SK-N-SH (cell line): ENCODE results near the gene HS1BP3. TPM values are rescaled to one million over a fixed set of nuclear protein-coding genes. Genes with fewer than 3 reads are reported as not detected.

Experiments
- CTCF ChIA-PET: fragments of 300-600, 350-600 bp; formaldehyde crosslinking; extraction: SDS; loops from one replicate; lab custom pipeline; 2021; lab: Yijun Ruan, JAX
- POLR2A ChIA-PET: fragments of 350-600 bp; sonication (Branson Sonifier 250); formaldehyde crosslinking; extraction: SDS; loops from one replicate; lab custom pipeline; 2020; ENCODE audit warnings: antibody characterized with exemption, inconsistent platforms; lab: Yijun Ruan, JAX
- DNase-seq: peaks from one replicate; pipeline ENCODE4 v3.0.0; 2012
- H2AFZ ChIP-seq: fragments of 200-600 bp; sonication (generic); 2 replicates; pipeline ENCODE4 v1.8.1; 2016; ENCODE audit warnings: antibody characterized with exemption, mild to moderate bottlenecking, low read depth
- H3F3A ChIP-seq: fragments of 200-600 bp; sonication (generic); replicated peaks from 2 replicates; pipeline ENCODE3; 2016; ENCODE audit warnings: antibody characterized with exemption, mild to moderate bottlenecking; ENCODE audit not compliant: insufficient read depth
- H3K27ac ChIP-seq, 2 experiments: fragments of 200-500 bp in 1 of 2; fragments of 200-600 bp in 1 of 2; sonication (Bioruptor generic) in 1 of 2; sonication (generic), shearing (Covaris generic) in 1 of 2; 2 replicates each; pipeline versions ENCODE4 v1.5.1 to v1.6.1; 2014 to 2016; ENCODE audit warnings: low read depth in 2 of 2, inconsistent platforms in 1 of 2, low read length in 1 of 2, mild to moderate bottlenecking in 1 of 2, mixed read lengths in 1 of 2
- H3K27me3 ChIP-seq: fragments of 200-600 bp; sonication (generic), shearing (Covaris generic); 2 replicates; pipeline ENCODE4 v1.6.1; 2016; ENCODE audit warnings: mixed run types; ENCODE audit not compliant: insufficient read depth
- H3K36me3 ChIP-seq, 2 experiments: fragments of 200-500 bp in 1 of 2; fragments of 200-600 bp in 1 of 2; sonication (Bioruptor generic) in 1 of 2; sonication (generic) in 1 of 2; replicated peaks in 1 of 2; 2 replicates each; pipeline versions ENCODE3 to v1.5.1; 2014 to 2016; ENCODE audit warnings: low read length in 1 of 2, mild to moderate bottlenecking in 1 of 2; ENCODE audit not compliant: insufficient read depth in 2 of 2, control insufficient read depth in 1 of 2
- H3K4me1 ChIP-seq, 2 experiments: fragments of 200-500 bp in 1 of 2; fragments of 200-600 bp in 1 of 2; sonication (Bioruptor generic) in 1 of 2; sonication (generic), shearing (Covaris generic) in 1 of 2; 2 replicates each; pipeline versions ENCODE4 v1.5.1 to v1.6.1; 2014 to 2016; ENCODE audit warnings: low read depth in 1 of 2, low read length in 1 of 2, mixed run types in 1 of 2; ENCODE audit not compliant: insufficient read depth in 2 of 2, control insufficient read depth in 1 of 2
- H3K4me2 ChIP-seq: fragments of 200-600 bp; sonication (generic), shearing (Covaris generic); 2 replicates; pipeline ENCODE4 v1.6.1; 2017; ENCODE audit warnings: mixed run types
- H3K4me3 ChIP-seq, 2 experiments: fragments of 200-500 bp in 1 of 2; fragments of 200-600 bp in 1 of 2; sonication (Bioruptor generic) in 1 of 2; sonication (generic), shearing (Covaris generic) in 1 of 2; 2 replicates each; pipeline versions ENCODE4 v1.5.1 to v1.8.1; 2014 to 2016; ENCODE audit warnings: low read depth in 2 of 2, inconsistent platforms in 1 of 2, low read length in 1 of 2, mild to moderate bottlenecking in 1 of 2, mixed read lengths in 1 of 2, moderate library complexity in 1 of 2
- H3K79me2 ChIP-seq: fragments of 200-600 bp; sonication (generic); 2 replicates; pipeline ENCODE4 v1.8.1; 2017; ENCODE audit warnings: mild to moderate bottlenecking; ENCODE audit not compliant: insufficient read depth
- H3K9ac ChIP-seq: fragments of 200-600 bp; sonication (generic); 2 replicates; pipeline ENCODE4 v1.6.1; 2017; ENCODE audit warnings: mixed run types
- H3K9me2 ChIP-seq: fragments of 200-600 bp; sonication (generic); 2 replicates; pipeline ENCODE4 v1.6.1; 2017; ENCODE audit warnings: mixed run types
- H3K9me3 ChIP-seq: fragments of 200-600 bp; sonication (generic); 2 replicates; pipeline ENCODE4 v1.6.1; 2017; ENCODE audit warnings: mixed run types, mild to moderate bottlenecking, moderate library complexity
- H4K20me1 ChIP-seq: fragments of 200-600 bp; sonication (generic); 2 replicates; pipeline ENCODE4 v1.6.1; 2017; ENCODE audit warnings: mild to moderate bottlenecking, mixed run types; ENCODE audit not compliant: insufficient read depth
- EZH2phosphoT487 ChIP-seq: fragments of 200-600 bp; sonication (generic); IDR thresholded peaks from 2 replicates; pipeline ENCODE4 v1.6.1; 2017; ENCODE audit warnings: low read depth, mixed run types, mild to moderate bottlenecking, antibody characterized with exemption, moderate library complexity, borderline replicate concordance
- NFIC ChIP-seq: IDR thresholded peaks from 2 replicates; pipeline ENCODE4 v1.4.0; 2012; ENCODE audit warnings: borderline replicate concordance
- RAD21 ChIP-seq: IDR thresholded peaks from 2 replicates; pipeline ENCODE4 v1.6.1; 2012; ENCODE audit warnings: mild to moderate bottlenecking, low read length
- SIN3A ChIP-seq: IDR thresholded peaks from 2 replicates; pipeline ENCODE4 v1.6.1; 2012; ENCODE audit warnings: low read depth, mild to moderate bottlenecking, low read length, moderate library complexity, borderline replicate concordance
- SMC3 ChIP-seq: IDR thresholded peaks from 2 replicates; pipeline ENCODE4 v1.6.1; 2012; ENCODE audit warnings: low read depth, low read length, improper control_type of control experiment
- TAF1 ChIP-seq: IDR thresholded peaks from 2 replicates; pipeline ENCODE4 v1.6.1; 2012; ENCODE audit warnings: low read depth, mild to moderate bottlenecking, low read length, moderate library complexity, borderline replicate concordance
- TCF12 ChIP-seq: IDR thresholded peaks from 2 replicates; pipeline ENCODE4 v1.4.0; 2012
- WGBS: methylation state at CpG from one replicate; pipeline ENCODE4 v1.1.6; 2017; ENCODE audit warnings: low lambda C conversion rate; 5-methylcytosine and 5-hydroxymethylcytosine counted together
- polyA plus RNA-seq, 3 experiments: library from polyadenylated mRNA; depleted of rRNA; stranded (reverse); fragments of >200 nt; gene quantifications; 2 replicates each; pipeline ENCODE4 v1.2.3, GENCODE V29; 2012
- TF ChIP-seq, protein P1 (sequence below): IDR thresholded peaks from 2 replicates; pipeline ENCODE4 v1.6.1; 2012; ENCODE audit warnings: mild to moderate bottlenecking, low read depth, low read length, moderate library complexity
- TF ChIP-seq, protein P2 (sequence below): fragments of 150-350 bp; IDR thresholded peaks from 2 replicates; pipeline ENCODE4 v1.6.1; 2017; ENCODE audit warnings: antibody characterized with exemption, low read length, low read depth, borderline replicate concordance

Gene HS1BP3
- polyA plus RNA-seq, 1 of the 3 experiments (the other 2 are of a cell fraction), result 20.1 TPM

GRCh38 chr2:20570249-20570648 is 80.6 kb downstream of the HS1BP3 start:
- Histone ChIP-seq H3K9me2 (no peaks in the 10 kb centered on the region), H3K27ac (no peak overlapping the region), H3K4me2 (no peak overlapping the region), H3K79me2 (no peaks in the 10 kb centered on the region), H2AFZ (no peak overlapping the region), H3K27me3 (no peaks in the 10 kb centered on the region), H3K36me3 (no peaks in the 10 kb centered on the region), H3K9me3 (no peaks in the 10 kb centered on the region), H3K9ac (no peak overlapping the region), H3K4me3 (no peak overlapping the region), H3K4me1 (peaks cover 0 to 33% of the 10 kb centered on the region in 2 experiments; a peak in 1 of 4 replicates), H4K20me1 (no peaks in the 10 kb centered on the region), H3F3A (no peaks in the 10 kb centered on the region)
- 98% methylated on average over 6 of the region's 6 CpGs for WGBS
- TF ChIP-seq SMC3, result no peak
- TF ChIP-seq RAD21, result no peak
- TF ChIP-seq, protein P1, sequence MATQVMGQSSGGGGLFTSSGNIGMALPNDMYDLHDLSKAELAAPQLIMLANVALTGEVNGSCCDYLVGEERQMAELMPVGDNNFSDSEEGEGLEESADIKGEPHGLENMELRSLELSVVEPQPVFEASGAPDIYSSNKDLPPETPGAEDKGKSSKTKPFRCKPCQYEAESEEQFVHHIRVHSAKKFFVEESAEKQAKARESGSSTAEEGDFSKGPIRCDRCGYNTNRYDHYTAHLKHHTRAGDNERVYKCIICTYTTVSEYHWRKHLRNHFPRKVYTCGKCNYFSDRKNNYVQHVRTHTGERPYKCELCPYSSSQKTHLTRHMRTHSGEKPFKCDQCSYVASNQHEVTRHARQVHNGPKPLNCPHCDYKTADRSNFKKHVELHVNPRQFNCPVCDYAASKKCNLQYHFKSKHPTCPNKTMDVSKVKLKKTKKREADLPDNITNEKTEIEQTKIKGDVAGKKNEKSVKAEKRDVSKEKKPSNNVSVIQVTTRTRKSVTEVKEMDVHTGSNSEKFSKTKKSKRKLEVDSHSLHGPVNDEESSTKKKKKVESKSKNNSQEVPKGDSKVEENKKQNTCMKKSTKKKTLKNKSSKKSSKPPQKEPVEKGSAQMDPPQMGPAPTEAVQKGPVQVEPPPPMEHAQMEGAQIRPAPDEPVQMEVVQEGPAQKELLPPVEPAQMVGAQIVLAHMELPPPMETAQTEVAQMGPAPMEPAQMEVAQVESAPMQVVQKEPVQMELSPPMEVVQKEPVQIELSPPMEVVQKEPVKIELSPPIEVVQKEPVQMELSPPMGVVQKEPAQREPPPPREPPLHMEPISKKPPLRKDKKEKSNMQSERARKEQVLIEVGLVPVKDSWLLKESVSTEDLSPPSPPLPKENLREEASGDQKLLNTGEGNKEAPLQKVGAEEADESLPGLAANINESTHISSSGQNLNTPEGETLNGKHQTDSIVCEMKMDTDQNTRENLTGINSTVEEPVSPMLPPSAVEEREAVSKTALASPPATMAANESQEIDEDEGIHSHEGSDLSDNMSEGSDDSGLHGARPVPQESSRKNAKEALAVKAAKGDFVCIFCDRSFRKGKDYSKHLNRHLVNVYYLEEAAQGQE, result no peak
- TF ChIP-seq EZH2phosphoT487, result no peak
- TF ChIP-seq, protein P2, sequence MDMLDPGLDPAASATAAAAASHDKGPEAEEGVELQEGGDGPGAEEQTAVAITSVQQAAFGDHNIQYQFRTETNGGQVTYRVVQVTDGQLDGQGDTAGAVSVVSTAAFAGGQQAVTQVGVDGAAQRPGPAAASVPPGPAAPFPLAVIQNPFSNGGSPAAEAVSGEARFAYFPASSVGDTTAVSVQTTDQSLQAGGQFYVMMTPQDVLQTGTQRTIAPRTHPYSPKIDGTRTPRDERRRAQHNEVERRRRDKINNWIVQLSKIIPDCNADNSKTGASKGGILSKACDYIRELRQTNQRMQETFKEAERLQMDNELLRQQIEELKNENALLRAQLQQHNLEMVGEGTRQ, result no peak
- TF ChIP-seq NFIC, result no peak
- DNase-seq, result no peak
- CTCF ChIA-PET, result interaction anchor here (0.7 kb wide), 1 partner anchor 191 kb away, joined by 5 read pairs; no protein-coding TSS in a partner anchor
- POLR2A ChIA-PET, result no interaction called here

- ChIA-PET POLR2A (no interaction called here), CTCF (interaction anchor here (2.1 kb wide), 1 partner anchor 30 kb away, joined by 10 read pairs; no protein-coding TSS in a partner anchor)
- H3F3A ChIP-seq, result no peaks in the 10 kb centered on the region
- no peak for DNase-seq
- no peak overlapping the region for H3K4me2 ChIP-seq
- H3K9me2 ChIP-seq, result no peaks in the 10 kb centered on the region
- no peaks in the 10 kb centered on the region for H3K9me3 ChIP-seq
- 66% methylated on average over 7 of the region's 7 CpGs for WGBS
- H2AFZ ChIP-seq, result no peak overlapping the region
- H3K79me2 ChIP-seq, result no peaks in the 10 kb centered on the region
- H3K27ac ChIP-seq, result no peak overlapping the region
- no peak overlapping the region for H3K4me3 ChIP-seq
- no peaks in the 10 kb centered on the region for H3K27me3 ChIP-seq
- H3K4me1 ChIP-seq, result peaks cover 0 to 28% of the 10 kb centered on the region in 2 experiments; a peak in 1 of 4 replicates
- H3K36me3 ChIP-seq, result no peaks in the 10 kb centered on the region
- H3K9ac ChIP-seq, result no peak overlapping the region
- no peaks in the 10 kb centered on the region for H4K20me1 ChIP-seq
- TF ChIP-seq, protein P1, result no peak
- TF ChIP-seq TAF1, result no peak
- no peak for TF ChIP-seq TCF12
- TF ChIP-seq SIN3A, result no peak
- TF ChIP-seq, all 33 proteins: peak for 0
Observed at GRCh38 chr2:20569464-20570223, 81.3 kb downstream of the HS1BP3 start.
